GF-D8 (cell line): ENCODE measurements around the gene XIRP2.

Experiments used
- DNase-seq: peaks from one replicate; lab custom pipeline; 2025; lab: John Stamatoyannopoulos, UW

Gene XIRP2, protein sequence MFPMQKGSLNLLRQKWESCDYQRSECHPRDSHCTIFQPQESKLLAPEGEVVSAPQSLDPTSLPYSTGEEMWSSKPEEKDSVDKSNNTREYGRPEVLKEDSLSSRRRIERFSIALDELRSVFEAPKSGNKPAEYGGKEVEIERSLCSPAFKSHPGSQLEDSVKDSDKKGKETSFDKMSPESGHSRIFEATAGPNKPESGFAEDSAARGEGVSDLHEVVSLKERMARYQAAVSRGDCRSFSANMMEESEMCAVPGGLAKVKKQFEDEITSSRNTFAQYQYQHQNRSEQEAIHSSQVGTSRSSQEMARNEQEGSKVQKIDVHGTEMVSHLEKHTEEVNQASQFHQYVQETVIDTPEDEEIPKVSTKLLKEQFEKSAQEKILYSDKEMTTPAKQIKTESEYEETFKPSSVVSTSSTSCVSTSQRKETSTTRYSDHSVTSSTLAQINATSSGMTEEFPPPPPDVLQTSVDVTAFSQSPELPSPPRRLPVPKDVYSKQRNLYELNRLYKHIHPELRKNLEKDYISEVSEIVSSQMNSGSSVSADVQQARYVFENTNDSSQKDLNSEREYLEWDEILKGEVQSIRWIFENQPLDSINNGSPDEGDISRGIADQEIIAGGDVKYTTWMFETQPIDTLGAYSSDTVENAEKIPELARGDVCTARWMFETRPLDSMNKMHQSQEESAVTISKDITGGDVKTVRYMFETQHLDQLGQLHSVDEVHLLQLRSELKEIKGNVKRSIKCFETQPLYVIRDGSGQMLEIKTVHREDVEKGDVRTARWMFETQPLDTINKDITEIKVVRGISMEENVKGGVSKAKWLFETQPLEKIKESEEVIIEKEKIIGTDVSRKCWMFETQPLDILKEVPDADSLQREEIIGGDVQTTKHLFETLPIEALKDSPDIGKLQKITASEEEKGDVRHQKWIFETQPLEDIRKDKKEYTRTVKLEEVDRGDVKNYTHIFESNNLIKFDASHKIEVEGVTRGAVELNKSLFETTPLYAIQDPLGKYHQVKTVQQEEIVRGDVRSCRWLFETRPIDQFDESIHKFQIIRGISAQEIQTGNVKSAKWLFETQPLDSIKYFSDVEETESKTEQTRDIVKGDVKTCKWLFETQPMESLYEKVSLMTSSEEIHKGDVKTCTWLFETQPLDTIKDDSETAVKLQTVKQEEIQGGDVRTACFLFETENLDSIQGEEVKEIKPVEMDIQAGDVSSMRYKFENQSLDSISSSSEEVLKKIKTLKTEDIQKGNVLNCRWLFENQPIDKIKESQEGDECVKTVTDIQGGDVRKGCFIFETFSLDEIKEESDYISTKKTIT (N-terminal part only)

DNA sequence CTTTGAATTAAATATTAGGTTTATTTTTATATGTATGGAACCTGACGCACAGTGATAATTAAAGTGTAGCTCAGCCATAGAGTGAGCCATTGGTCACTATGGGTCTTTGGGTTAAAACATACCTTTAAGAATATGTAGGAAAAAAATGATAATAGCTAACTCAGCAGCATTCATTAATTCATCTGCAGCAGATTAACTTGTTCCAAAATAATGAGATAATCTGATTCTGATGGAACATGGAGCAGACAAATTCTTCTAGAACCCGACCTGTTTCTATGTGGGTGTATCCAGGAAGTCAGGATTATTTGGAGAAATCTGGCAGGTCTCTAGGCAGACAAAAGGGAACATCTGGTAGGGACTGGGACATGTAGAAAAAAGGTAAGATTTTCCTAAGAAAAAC lies at the start of gene XIRP2:
TSS of gene XIRP2 (plus strand) at position 301 of the 400 bp plus-strand sequence. CDS start 15,003 bp downstream, outside the sequence.
- DNase-seq = no peak

DNA sequence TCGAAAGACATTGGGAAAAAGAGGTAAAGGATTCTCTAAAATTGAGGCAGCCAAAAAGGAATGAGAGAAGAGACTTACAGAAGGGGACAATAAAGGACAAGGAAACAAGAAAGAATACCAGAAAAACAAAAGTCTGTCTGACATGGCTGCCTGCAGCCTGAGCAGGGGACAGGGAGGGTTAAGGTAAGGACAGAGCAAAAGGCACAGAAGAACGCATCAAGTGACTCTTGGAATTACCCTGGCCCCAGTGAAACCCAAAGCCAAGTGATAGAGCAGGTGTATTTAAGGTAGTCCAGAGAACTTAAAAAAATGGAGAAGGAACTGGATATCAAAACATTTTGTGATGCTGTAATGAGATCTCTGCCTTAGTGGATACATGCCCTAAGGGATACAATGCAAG lies 47.1 kb upstream of the XIRP2 start:
- no peak for DNase-seq

DNA sequence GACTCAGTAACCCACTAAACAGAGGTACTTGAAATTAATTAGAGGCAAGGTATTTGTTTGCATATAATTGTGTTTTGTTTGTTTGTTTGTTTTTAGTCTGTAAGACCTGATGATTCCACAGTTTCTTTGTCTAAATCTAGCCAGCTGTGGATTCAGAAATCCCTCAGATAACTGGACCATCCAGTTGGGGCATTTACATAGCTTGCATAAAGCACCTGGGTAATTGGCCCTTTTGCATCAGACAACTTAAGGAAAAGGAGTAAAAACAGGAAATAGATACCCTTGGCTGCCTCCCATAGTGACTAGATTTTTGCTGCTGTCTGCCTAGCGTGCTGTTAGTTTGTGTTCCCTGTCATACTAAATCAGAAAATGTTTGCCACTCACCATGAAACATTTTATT lies 46.6 kb upstream of the XIRP2 start:
- no peak for DNase-seq

DNA sequence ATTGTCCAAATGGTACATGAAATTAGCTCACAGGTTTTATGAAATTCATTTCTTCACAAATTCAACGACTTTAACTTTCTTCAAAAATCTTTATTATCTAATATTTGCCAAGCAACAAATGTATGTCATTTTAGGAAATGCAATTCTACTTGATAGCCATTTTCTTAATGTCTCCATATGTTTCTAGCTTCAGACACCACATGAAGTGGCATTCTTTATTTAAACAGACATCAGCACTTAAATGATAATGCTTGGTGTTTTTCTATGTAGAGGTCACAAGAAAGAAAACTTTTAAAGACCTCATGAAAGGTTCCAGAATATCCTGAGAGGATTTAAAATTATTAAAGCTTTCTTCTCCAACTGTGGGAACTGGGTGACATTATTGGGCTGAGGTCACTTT lies 44.2 kb upstream of the XIRP2 start:
- DNase-seq = no peak

DNA sequence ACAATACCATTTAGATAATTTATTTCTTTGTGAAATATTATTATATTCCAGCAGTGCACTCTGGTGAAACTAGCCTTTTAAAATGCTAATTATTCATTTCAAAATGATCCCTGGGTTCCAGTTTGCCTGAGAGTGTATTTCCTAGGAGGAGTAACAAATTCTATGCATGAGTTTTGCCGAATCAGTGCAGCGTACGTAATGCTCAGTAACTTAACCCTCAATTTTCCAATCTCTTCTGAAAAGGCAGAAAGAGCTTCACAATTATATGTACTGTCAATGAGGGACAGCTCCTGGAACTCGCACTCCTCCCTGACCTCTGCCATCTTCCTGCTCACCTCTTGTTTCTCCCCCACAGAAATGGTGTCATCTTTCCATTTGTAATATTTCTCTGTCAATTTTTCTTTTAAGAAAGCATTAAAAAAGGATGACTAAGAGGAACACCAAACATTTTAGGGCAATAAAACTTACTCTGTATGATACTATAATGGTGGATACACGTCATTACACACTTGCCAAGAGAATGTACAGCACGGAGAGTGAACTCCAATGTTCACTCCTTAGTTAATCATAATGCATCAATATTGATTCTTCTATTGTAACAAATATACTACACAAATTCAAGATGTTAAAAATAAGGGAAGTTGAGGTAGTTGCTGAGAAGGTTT lies 25.7 kb upstream of the XIRP2 start:
- no peak for DNase-seq

DNA sequence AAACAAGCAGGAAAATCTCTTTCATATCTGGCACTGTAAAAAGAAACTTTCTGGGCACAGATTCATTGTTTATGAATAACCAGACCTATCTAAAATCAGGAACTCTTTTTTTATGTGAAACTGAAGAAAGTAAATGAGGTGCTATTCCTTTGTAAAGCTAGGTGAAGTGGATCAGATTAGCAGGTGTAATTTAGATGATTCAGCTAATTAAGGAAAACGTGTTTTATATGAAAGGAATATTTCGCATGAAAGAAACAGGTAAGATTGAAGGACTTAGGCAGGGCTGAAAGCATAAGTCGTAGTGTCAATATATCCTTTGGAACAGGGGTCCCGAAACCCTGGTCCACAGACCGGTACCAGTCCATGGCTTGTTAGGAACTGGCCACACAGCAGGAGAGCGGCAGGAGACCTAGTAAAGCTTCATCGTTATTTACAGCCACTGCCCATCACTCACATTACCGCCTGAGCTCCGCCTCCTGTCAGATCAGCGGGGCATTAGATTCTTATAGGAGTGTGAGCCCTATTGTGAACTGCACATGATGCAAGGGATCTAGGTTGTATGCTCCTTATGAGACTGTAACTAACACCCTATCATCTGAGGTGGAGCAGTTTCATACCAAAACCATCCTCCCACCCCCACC lies 20.3 kb upstream of the XIRP2 start:
- no peak for DNase-seq

DNA sequence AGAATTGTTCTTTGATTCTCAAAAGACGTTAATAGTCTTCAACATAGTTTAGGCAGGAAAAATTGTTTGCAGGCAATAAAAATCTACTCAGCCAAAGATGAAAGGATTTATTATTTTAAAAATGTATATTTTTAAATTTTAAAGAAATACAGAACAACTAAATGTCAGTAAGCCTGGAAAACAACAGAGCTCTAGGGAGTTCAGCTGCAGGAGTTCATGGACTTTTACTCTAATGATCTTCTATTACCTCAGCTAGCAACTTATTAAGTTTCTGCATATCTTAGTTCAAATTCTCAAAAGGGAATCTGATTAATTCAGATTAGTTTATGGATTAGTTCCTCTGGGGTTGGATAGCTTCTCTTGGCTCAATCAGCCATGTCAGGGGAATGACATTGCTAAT lies 17.9 kb upstream of the XIRP2 start:
- no peak for DNase-seq

DNA sequence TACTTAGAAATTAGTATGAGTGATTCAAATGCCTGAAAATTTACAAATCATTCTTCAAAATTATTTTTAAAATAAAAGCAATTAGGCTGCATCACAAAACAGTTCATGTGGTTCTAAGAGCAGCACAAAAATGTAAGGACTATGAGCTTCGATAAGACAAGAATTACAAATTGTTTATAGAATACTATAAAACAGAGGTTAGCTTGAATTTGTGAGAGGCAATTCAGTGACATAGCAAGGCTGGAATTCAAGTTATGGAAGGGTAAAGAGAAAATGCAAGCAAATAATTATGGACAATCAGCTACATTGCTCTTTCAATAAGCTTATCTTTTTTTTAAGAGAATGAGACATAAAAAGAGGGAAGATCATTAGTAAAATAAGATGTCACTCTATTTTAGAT lies 7.1 kb upstream of the XIRP2 start:
- DNase-seq = no peak

DNA sequence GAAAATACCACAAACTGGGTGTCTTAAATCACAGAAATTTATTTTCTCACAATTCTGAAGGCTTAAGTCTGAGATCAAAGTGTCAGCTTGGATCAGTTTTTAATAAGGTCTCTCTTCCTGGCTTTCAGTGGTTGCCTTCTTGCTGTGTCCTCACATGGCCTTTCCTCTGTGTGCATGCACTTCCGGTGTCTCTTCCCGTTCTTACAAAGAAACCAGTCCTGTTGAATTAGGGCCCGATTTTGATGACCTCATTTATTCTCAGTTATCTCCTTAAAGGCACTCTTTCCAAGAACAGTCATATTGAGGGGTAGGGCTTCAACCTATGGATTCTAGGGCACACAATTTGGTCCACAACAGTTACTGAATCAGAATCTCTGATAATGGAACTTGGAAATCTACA lies 5.4 kb upstream of the XIRP2 start:
- no peak for DNase-seq

DNA sequence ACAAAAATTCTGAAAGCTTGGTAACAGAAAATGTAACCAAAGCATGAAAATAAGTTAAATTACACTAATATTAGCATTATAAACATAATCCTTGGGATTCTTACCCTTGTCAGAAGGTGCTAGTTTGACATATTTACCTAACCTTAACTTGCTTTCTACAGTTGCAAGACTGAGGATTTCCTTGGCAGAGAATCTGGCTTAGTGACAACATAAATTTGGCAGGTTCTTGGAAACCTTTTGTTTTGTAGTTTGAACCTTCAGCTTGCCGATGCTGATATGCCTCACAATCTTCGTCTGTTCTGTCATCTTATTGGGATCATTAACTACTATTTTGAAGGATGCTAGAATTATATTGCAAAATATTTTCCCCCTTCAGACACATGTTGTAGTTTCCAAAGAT lies 3.4 kb downstream of the XIRP2 start:
- no peak for DNase-seq

DNA sequence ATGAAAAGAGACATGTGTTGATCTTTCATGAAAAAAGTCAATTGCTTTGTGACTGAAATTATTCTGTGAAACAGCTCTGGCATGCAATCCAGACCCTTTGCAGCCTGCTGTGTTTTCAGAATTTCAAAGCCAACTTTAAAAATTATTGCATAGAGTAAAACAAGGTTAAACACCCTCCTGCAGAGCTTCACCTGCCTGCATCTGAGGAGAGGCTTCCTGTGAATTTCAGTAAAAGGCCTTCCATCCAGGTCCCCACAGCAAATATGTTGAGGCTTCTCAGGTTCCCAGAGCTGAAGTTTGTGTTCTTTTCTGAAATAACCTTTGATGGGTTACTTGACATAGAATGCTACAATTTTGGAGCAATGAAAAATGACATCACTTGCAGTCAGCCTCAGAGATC lies 4.1 kb downstream of the XIRP2 start:
- DNase-seq = no peak

DNA sequence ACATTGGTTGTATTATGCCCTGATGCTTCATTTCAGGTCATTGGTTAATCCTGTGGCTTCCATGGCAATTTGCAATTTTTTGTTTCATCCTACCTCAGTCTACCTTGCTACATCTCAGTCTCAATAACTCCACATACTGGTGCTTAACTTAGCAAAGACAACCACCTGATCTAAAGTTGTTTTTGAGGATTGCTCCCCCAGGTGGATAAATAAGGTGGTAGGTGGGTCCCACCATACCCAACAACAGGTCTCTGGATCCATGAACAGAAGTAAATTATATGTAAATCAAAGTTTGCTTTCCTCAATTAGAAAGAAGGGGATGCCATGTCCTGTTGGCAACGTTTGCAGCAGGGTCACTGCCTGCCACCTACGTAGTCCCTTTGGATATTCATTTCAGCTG lies 7.0 kb downstream of the XIRP2 start:
- DNase-seq = no peak

DNA sequence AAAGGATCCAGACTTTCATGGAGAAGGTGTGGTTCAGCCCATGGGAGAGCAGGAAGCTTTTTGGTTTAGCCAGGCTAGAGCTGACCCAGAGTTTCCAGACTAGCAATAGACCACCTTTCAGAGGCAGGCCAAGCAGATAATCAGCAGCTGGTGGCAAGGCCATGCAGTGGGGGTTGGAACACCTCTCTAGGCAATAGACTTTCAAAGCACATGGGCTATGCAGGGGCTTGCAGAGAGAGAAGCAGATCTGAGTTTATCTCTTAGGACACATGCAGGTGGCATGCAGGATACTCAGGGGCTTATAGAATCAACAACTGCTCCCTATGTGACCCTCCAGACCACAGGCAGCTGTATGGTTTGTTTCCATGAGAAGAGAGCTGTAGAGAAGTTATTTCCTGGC lies 9.4 kb downstream of the XIRP2 start:
- no peak for DNase-seq

DNA sequence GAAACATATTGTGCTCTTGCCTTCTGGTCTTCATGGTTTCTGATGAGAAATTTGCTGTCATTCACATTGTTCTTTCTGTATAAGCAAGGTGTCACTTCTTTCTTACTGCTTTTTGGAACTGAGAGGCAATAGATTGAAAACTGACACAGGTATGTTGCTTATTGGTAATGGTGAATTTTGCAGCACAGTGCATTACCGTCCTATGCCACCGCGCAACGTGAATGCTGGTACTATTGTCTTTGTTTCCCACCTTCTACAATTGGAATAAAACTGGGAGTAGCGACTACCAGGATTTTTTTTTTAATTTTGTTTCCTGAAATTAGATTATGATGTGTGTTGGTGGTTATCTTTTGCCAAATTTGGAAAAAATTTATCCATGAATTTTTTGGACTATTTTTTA lies 11.4 kb downstream of the XIRP2 start:
- DNase-seq = no peak

DNA sequence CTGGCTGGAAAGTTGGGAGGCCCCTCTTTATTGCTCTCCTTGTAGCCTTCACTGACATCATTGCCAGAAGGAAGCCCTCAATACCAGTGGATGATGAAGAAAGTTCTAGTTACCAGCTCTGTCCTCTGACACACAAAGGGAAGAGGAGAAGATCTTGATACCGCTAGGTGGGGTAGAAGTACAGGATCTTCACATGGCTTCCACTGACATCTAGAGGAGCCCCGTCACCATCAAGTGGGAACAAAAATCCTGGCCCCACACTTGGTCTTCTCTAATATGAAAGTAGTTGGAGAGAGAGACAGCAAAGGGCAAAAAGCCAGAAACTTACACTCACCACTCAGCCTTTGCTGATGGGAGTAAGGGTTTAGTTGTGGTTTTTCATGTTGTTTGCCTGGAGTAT lies 12.4 kb downstream of the XIRP2 start:
- DNase-seq = no peak

DNA sequence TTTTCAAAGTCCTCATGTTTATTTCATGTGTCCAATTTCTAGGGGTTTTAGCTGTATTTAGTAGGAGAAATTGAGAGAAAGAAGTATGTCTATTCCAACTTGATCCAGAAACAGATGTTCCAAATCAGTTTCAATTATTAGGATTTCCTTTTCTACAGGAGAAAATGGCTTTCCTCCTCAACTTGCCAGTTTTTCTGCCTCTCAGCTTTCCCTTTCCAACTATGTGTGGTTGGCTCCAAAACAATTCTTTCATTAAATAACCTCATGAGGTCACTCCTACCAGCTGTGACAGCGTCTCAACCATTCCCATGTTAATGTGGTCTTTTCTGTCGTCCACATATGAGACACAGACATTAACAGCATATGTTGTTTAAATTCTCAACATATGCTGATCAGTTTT lies 13.1 kb downstream of the XIRP2 start:
- no peak for DNase-seq

DNA sequence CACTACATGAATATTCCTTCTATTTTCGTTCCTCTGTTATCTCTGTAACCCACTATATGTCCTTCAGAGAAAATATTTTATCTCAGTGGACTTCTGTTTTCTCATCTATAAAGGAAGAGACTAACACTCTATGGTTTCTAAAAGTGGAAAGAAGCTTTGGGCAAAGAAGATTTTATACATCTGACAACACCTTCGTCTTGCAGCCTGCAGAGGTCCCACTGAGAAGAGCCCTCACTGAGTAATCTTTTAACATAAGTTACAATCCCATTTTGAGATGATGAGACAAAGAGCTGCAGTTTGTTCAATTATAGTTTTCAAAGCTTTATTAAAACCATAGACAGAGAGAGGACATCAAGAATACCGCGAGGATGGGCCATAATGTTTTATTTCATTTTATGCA lies 28.7 kb downstream of the XIRP2 start:
- DNase-seq = no peak

DNA sequence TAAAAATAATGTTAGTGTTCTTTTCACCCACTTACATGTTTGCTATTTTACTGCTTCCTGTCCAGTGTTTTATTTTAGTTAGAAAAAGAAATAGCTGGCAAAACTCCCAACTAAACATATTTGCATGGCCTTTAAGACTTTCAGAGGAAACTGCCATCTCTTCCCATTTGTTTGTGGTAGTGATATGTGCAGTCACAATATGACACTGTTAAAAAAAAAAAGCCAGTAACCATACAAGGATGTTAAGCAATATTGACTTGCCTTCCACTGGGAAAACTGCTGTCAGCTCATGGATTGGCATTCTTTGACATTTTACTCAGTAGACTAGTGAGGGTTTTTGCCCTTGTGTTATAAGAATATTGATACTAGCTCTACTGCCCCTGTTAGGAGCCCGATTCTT lies 29.1 kb downstream of the XIRP2 start:
- DNase-seq = no peak

DNA sequence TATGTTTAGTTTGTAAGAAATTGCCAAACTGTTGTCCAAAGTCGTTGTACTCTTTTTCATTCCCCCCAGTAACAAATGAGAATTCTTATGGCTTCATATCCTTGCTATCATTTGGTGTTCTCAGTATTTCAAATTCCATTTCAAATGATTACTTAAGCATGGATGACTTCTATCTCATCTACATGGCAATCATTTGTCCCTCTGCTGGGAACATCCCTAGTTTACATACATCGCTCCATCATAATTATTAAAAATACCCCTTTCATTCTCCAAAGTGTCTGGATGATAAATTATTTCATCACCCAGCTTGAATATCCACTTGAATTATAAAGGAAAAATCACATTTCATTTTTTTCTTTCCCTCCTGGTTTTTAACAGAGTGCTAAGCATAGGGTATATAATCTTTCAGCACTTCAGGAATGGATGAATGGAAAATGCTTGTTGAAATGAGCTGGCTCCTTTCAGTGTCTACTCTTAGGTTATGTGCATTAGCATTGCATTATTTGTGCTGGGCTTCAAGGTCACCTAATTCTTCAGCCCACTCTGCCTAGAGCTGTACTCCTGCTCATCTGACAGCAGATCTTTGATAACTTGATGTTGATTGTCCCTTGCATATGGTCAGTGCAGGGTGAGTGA lies 33.1 kb downstream of the XIRP2 start:
- no peak for DNase-seq

DNA sequence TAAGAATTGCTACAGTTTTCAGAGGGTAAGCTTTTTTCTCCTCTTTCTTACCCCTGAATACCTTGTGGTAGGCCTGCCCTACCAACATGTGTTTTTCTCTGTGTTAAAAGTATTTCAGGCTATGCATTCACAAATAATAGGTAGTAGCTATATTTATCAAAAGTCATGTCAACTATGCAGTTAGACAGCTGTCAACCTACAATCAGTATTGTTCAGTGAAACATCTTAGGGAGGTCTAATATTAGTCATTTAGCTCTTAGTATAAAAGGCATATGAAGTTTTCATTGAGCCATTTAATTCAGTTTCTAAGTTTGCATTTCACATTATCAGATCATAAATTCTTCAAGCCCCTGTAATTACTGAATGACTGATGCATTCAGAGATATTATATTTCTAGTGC lies 36.7 kb downstream of the XIRP2 start:
- DNase-seq = no peak

DNA sequence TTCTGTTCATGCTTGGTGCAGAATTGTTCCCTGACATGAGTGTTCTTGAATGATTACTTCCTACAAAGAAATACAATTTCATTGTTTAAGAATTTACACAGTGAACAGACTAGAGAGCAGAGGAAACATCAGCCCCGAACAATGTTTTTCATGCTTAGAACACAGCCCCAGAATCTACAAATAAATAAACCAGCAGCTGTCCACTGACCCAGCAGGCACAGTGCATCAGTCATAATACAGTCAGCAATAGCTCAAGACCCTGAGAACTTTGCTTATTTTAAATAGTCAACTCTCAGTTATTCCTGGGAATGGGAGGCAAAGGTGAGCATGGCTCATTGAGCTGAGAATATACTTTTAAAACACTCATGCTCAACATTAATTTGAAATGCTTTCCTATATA lies 38.4 kb downstream of the XIRP2 start:
- no peak for DNase-seq
